ENCODE measurements around the gene NAA40.
"Not testable (repeated sequence)": the region's sequence is repeated elsewhere in the genome, so short reads cannot be mapped to it uniquely, and the experiment has no call there.

DNA sequence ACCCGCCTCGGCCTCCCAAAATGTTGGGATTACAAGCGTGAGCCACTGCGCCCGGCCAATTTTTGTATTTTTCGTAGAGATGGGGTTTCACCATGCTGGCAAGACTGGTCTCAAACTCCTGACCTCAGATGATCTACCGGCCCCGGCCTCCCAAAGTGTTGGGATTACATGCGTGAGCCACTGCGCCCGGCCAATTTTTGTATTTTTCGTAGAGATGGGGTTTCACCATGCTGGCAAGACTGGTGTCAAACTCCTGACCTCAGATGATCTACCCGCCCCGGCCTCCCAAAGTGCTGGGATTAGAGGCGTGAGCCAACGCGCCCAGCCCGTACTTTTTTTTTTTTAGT lies 35.1 kb downstream of the NAA40 start:
- not testable (repeated sequence) for TF ChIP-seq CTCF (IDR thresholded peaks at IDR 0.05; ENCODE audit: insufficient read depth, low read length); GABPA (IDR thresholded peaks at IDR 0.05; ENCODE audit: low read depth)

Data from HL-60 (cell line).